GM12801 (cell line): ENCODE results near the gene NXPH1.
A peak's percentile ranks its signal among the peaks of the same experiment; 100 is the strongest.

ENCODE experiments used
- TF ChIP-seq, protein P1 (sequence below): IDR thresholded peaks from one replicate; pipeline ENCODE4 v1.5.1; 2011; ENCODE audit warnings: control low read depth; ENCODE audit not compliant: insufficient read length; ENCODE audit errors: extremely low read depth

The NXPH1 gene

DNA sequence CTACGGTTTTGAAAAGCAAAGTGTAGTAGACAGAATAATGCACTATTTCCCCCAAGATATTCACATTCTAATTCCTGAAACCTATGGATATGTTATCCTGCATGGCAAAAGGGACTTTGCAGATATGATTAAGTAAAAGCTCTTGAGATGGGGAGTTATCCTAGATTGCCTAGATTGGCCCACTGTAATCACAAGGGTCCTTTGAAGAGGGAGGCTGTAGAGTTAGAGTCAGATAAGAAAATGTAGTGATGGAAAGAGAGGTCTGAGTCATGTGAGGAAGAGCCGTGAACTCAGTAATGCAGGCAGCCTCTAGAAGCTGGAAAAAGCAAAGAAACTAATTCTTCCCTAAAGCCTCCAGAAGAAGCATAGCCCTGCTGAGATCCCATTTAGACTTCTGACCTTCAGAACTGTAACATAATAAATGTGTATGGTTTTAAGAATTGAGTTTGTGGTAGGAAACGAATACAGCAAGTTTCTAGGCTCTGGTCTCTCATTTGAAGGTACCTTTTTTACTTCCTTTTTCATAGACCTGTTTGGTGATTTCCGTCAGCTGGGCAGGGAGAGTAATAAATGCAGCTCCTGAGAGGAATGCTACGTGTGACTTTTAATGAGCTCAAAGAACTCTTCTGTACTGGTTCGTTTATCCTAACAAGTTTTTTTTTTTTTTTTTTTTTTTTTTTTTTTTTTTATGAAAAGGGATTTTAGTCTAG, 41.9 kb upstream of the NXPH1 start:
- TF ChIP-seq, protein P1, sequence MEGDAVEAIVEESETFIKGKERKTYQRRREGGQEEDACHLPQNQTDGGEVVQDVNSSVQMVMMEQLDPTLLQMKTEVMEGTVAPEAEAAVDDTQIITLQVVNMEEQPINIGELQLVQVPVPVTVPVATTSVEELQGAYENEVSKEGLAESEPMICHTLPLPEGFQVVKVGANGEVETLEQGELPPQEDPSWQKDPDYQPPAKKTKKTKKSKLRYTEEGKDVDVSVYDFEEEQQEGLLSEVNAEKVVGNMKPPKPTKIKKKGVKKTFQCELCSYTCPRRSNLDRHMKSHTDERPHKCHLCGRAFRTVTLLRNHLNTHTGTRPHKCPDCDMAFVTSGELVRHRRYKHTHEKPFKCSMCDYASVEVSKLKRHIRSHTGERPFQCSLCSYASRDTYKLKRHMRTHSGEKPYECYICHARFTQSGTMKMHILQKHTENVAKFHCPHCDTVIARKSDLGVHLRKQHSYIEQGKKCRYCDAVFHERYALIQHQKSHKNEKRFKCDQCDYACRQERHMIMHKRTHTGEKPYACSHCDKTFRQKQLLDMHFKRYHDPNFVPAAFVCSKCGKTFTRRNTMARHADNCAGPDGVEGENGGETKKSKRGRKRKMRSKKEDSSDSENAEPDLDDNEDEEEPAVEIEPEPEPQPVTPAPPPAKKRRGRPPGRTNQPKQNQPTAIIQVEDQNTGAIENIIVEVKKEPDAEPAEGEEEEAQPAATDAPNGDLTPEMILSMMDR: no peak

DNA sequence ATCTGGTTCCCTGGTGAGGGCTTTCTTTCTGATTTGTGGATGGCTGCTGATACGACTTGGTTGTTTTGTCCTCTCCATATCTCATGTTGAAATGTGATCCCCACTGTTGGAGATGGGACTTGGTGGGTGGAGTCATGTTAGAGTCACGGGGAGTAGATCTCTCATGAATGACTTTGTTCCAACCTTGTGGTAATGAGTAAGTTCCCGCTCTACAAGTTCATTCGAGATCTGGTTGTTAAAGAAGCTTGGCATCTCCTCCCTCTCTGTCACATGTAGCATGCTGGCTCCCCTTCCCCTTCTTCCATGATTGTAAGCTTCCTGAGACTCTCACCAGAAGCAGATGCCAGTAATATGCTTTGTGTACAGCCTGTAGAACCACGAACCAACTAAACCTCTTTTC, 37.1 kb upstream of the NXPH1 start:
- TF ChIP-seq, protein P1: no peak

DNA sequence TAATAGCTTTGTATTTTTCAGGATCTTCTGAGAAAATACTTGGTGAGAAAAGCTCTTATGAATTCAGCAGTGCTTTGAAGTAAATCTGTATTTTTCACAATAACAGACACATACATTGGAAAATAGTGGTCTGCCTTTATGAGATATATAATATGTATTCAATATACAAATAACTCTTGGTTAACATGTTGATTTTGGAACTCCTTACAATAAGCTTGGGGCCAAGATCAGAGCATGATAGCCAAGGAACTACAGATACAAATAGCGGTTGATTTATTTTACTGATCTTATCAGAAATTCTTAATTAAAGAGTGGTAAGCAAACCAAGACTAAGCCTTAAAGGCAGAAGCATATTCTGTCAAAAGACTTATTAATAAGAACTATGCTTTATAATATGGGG, 24.5 kb upstream of the NXPH1 start:
- TF ChIP-seq, protein P1: no peak

DNA sequence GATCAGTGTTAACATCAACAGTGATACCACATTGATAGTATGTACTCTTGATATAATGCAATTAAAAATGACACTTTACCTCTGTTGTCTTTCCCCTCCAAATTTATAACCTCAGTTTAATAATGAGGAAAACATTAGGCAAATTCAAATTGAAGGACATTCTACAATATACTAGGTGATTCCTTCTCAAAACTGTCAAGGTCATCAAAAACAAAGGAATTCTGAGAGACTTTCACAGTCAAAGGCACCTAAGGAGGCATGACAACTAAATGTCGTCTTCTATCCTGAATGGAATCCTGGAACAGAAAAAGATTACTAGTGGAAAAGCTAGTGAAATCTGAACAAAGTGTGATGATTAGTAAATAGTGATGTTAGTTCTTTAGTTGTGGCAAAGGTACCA, 22.3 kb upstream of the NXPH1 start:
- TF ChIP-seq, protein P1: no peak

DNA sequence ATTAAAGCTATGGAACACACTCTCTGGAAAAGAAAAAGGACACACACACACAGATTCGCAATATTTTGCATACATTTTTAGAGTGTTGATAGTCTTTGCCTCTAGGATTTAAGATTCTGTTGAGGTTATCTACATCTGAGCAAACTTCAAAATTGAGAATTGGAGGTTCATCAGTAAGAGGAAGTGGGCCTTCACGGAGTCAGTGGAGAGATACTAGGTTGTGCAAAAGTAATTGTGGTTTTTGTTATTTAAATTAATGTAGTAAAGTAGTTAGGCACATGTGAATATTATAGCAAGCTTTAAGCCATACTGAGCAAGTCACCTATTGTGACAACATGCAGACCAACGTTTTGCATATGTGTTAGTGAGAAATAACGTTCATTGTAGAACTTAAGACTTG, 19.8 kb upstream of the NXPH1 start:
- TF ChIP-seq, protein P1: no peak

DNA sequence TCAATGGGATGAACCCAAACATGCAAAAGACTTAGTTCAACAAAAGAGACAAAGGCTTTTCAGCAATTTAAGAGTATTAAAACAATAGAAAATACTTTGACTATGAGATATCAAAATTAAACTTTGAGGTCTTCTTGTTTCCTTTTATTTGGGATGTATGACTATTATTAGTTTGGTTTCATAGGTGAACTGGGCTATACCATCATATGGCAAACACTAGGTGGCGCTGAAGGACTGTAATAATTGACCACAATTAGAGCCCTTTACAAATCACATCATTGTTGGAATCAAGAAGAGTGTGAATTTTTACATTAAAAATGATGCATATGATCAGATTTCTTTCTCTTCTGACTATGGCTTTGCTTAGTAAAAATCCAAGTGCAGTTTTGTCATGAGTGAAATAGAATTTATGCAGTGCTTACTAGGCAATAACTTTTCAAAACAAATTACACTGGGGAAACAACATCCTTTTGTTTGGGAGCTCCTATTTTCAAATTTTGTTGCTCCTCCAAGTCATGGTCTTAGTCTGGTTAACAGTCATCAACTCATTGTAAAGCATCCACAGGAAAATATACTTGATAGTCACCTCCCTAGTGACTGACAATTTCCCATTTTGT, 14.7 kb upstream of the NXPH1 start:
- TF ChIP-seq, protein P1: peak; percentile 11

DNA sequence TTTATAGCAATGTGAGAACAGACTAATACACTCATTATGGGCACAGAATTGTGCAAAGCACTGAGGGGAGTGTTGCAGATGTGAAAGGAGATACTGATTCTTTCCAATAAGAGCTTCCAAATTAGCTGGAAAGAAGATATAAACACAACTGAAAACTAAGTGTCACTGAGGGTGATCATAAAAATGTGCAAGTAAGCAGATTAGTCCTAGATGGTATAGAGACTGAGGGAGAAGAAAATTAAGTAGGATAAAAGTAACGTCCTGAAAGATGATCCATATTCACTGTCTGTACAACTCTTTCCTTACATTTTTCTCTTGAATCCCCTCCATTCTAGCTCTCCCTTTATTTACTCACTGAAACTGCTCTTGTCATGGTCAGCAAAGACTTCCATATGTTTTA, 11.2 kb upstream of the NXPH1 start:
- TF ChIP-seq, protein P1: no peak
